ENCODE measurements around the gene NTM. TPM values are rescaled to one million over a fixed set of nuclear protein-coding genes. Genes with fewer than 3 reads are reported as not detected.

Gene NTM
- total and polyA plus RNA-seq, 2 experiments from 2014 or later = 1.1 to 1.7 TPM

DNA sequence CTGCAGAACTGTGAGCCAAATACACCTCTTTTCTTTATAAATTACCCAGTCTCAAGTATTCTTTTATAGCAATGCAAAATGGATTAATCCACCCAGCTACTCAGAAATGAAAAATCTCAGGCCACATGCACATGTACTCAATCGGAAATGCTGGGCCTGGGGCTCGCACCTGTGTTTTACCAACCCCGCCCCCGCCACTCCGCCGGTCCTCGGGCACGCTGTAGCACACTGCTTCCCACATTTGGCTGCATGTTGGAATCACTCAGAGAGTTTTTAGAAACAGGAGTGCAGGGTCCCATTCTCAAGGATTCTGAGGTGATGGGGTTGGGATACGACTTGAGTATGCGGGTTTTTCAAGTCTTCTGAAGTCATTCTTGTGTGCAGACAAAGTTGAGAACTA is 284.4 kb downstream of the NTM start:
- no peak overlapping the region for H3K27ac ChIP-seq
- H3K27me3 ChIP-seq = no peaks in the 10 kb centered on the region
- no peak for DNase-seq (ENCODE audit: low read depth in 1 of 2, low spot score in 1 of 2)
- peaks cover 30% of the 10 kb centered on the region for H3K4me1 ChIP-seq (ENCODE audit: low read depth)
- no peaks in the 10 kb centered on the region for H3K36me3 ChIP-seq
- H3K4me3 ChIP-seq = no peak overlapping the region
- no peaks in the 10 kb centered on the region for H3K9me3 ChIP-seq (ENCODE audit: low read depth)
- TF ChIP-seq CTCF (IDR thresholded peaks at IDR 0.05; ENCODE audit: low read depth, low read length) = no peak

- Histone ChIP-seq H3K4me3 (no peak overlapping the region), H3K9me3 (ENCODE audit: low read depth) (no peaks in the 10 kb centered on the region), H3K27ac (peak overlapping the region; percentile 62), H3K4me1 (ENCODE audit: low read depth) (peaks cover 30% of the 10 kb centered on the region), H3K36me3 (no peaks in the 10 kb centered on the region), H3K27me3 (no peaks in the 10 kb centered on the region)
- TF ChIP-seq CTCF (IDR thresholded peaks at IDR 0.05; ENCODE audit: low read depth, low read length) = no peak
- no peak for DNase-seq (ENCODE audit: low read depth in 1 of 2, low spot score in 1 of 2)
Observed at GRCh38 chr11:131656179-131656838, 285.9 kb downstream of the NTM start.

DNA sequence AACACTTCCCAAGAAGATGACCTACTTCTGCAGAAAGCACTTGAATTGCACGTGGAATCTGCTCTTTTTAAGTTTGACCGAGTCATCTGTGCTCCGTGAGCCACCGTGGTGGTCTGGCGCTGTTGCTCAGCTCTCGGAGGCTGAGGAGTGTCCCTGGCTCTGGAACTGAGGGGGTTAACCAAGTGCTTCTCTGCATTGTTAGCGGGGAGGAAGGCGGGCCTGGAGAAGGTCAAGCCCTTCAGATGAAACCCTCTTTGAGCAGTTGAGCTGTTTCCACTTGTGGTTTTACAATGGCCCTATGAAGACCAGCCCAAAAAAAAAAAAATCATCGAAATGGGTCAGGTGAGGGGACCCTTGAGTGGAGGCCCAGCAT is 286.4 kb downstream of the NTM start:
- Histone ChIP-seq H3K9me3 (ENCODE audit: low read depth) (no peaks in the 10 kb centered on the region), H3K36me3 (no peaks in the 10 kb centered on the region), H3K27me3 (no peaks in the 10 kb centered on the region), H3K4me1 (ENCODE audit: low read depth) (peaks cover 30% of the 10 kb centered on the region), H3K27ac (peak overlapping the region; percentile 62), H3K4me3 (no peak overlapping the region)
- peak in 1 of 2 donors; percentile 59 for DNase-seq (ENCODE audit: low read depth in 1 of 2, low spot score in 1 of 2)
- no peak for TF ChIP-seq CTCF (IDR thresholded peaks at IDR 0.05; ENCODE audit: low read depth, low read length)

DNA sequence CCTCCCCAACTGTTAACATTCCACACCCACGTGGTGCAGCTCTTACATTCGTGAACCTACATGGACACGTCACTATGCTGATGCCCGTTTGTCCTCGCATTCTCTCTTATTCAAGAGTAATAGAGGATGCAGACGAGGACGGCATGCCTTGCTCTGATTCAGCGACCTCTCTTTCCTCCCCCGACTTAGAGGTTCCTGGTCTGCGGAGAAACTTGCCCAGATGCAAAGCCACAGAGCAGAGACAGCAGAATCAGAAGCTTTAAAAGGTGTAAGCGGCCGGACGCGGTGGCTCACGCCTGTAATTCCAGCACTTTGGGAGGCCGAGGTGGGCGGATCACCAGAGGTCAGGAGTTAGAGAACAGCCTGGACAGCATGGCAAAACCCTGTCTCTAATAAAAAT is 288.0 kb downstream of the NTM start:
- no peak for TF ChIP-seq CTCF (IDR thresholded peaks at IDR 0.05; ENCODE audit: low read depth, low read length)
- DNase-seq (ENCODE audit: low read depth in 1 of 2, low spot score in 1 of 2) = no peak
- no peaks in the 10 kb centered on the region for H3K36me3 ChIP-seq

DNA sequence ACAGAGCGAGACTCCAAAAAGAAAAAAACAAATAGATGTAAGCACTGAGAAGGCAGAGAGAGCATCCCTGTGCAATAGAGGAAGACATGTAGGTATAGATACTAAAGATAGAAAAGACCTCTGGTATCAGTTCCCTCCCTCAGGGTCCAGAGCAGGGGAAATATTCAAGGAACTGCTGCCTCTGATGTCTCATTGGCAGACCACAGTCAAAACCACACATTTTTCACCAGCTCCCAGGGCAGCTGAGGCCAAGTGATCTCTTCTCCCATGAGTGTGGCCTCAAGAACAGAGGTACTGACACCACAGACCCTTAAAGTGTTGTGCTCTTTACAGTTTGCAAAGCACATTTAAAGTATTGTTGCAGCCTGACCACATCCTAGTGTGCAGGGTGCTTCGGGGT is 288.5 kb downstream of the NTM start:
- H3K27me3 ChIP-seq = no peaks in the 10 kb centered on the region
- no peak overlapping the region for H3K27ac ChIP-seq
- no peak overlapping the region for H3K4me3 ChIP-seq
- H3K4me1 ChIP-seq (ENCODE audit: low read depth) = peaks cover 26% of the 10 kb centered on the region
- no peaks in the 10 kb centered on the region for H3K36me3 ChIP-seq
- no peak for TF ChIP-seq CTCF (IDR thresholded peaks at IDR 0.05; ENCODE audit: low read depth, low read length)
- no peaks in the 10 kb centered on the region for H3K9me3 ChIP-seq (ENCODE audit: low read depth)
- DNase-seq (ENCODE audit: low read depth in 1 of 2, low spot score in 1 of 2) = no peak

More for the DNA sequence above, 288.0 kb downstream of the NTM start:
- H3K4me1 ChIP-seq (ENCODE audit: low read depth) = peaks cover 26% of the 10 kb centered on the region
- no peaks in the 10 kb centered on the region for H3K27me3 ChIP-seq
- no peak overlapping the region for H3K4me3 ChIP-seq
- H3K9me3 ChIP-seq (ENCODE audit: low read depth) = no peaks in the 10 kb centered on the region
- no peak overlapping the region for H3K27ac ChIP-seq
